ENCODE measurements around the gene PRSS1. TPM values are rescaled to one million over a fixed set of nuclear protein-coding genes. Genes with fewer than 3 reads are reported as not detected.

The PRSS1 gene
- total and polyA plus RNA-seq, 2 donors (not counting 1 experiment from before 2014, with no cell fraction given), result not detected

DNA sequence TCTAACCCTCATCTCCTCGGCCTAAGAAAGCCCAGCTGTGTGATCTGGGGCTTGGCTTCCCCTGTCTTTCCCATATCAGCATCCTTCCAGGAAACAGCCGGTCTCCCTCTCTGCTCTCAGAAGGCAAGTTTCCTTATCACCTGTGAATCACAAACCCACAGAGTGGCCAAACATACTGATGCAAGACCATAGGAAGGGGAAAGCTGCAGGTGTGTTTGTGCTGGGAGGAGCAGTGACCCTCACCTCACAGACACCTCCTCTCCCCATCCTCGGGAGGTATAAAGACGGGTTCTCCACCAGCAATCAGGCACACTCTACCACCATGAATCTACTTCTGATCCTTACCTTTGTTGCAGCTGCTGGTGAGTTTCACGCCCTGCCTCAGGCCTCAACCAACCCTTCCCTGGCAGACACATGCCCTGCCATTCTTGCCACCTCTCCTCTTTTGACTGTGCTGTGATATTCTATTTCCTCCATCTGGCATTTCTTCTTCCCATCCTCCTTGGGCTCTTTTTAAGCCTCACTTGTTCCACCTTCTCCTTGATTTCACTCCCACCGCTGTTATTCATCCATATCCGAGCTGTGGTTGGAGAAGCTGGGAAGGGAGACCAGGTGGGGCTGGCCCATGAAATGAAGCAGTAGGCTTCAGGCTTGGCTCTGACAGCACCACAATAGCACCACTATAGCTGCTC is 21.5 kb downstream of the PRSS1 start, which contains the start of gene PRSS2:
Gene PRSS2 (plus strand): TSS at position 310 of the 692 bp plus-strand sequence. CDS start 13 bp downstream, at position 323.
- POLR2A ChIA-PET, result interaction anchor here (0.7 to 1.8 kb wide), 4 partner anchors 12 to 41 kb away, joined by 3 to 7 read pairs (median 5); no protein-coding TSS in a partner anchor
- Histone ChIP-seq H2AFZ (ENCODE audit: insufficient read depth, low read depth, low read length, poor library complexity, severe bottlenecking) (no peak within 1 kb of the TSS), H3K79me2 (ENCODE audit: control insufficient read depth, insufficient read depth, low read length) (no peaks in the 10 kb centered on the region), H3K27me3 (replicated peaks in 1 of 4; ENCODE audit: control extremely low read depth in 1 of 4, control insufficient read depth in 3 of 4, insufficient read depth in 4 of 4, low read length in 3 of 4) (peaks cover 0 to 3% (median 0%) of the 10 kb centered on the region in 4 experiments), H3K4me3 (ENCODE audit: control extremely low read depth in 1 of 5, extremely low read depth in 1 of 5, insufficient read depth in 1 of 5, low read depth in 2 of 5, low read length in 4 of 5) (no peak within 1 kb of the TSS), H4K20me1 (ENCODE audit: control insufficient read depth, insufficient read depth, low read length, poor library complexity, severe bottlenecking) (no peaks in the 10 kb centered on the region), H3K9me3 (ENCODE audit: control extremely low read depth in 1 of 3, control insufficient read depth in 2 of 3, insufficient read depth in 1 of 3, low read length in 2 of 3) (no peaks in the 10 kb centered on the region), H3K27ac (ENCODE audit: low read length in 2 of 2) (no peak within 1 kb of the TSS), H3K36me3 (replicated peaks in 1 of 2; ENCODE audit: control extremely low read depth in 1 of 2, control insufficient read depth in 1 of 2, extremely low read depth in 1 of 2, insufficient read depth in 2 of 2, low read length in 1 of 2) (no peaks in the 10 kb centered on the region), H3K9ac (ENCODE audit: low read length) (no peak within 1 kb of the TSS), H3K4me2 (replicated peaks; ENCODE audit: low read depth, low read length, poor library complexity, severe bottlenecking) (no peak within 1 kb of the TSS), H3K4me1 (ENCODE audit: control insufficient read depth in 2 of 2, insufficient read depth in 2 of 2, low read length in 2 of 2) (peaks cover 9 to 21% of the 10 kb centered on the region in 2 donors)
- intact Hi-C loops (cut with micrococcal nuclease), result no loop called here
- peak within 1 kb of the TSS; percentile 59 for H3K4me3 Mint-ChIP-seq
- CTCF ChIA-PET, result interaction anchor here (0.7 to 32.8 kb wide), 11 partner anchors 12 to 230 kb away, joined by 3 to 1138 read pairs (median 3); partner anchors contain the start of gene PRSS1
- DNase-seq, result no peak
- TF ChIP-seq, protein P1, sequence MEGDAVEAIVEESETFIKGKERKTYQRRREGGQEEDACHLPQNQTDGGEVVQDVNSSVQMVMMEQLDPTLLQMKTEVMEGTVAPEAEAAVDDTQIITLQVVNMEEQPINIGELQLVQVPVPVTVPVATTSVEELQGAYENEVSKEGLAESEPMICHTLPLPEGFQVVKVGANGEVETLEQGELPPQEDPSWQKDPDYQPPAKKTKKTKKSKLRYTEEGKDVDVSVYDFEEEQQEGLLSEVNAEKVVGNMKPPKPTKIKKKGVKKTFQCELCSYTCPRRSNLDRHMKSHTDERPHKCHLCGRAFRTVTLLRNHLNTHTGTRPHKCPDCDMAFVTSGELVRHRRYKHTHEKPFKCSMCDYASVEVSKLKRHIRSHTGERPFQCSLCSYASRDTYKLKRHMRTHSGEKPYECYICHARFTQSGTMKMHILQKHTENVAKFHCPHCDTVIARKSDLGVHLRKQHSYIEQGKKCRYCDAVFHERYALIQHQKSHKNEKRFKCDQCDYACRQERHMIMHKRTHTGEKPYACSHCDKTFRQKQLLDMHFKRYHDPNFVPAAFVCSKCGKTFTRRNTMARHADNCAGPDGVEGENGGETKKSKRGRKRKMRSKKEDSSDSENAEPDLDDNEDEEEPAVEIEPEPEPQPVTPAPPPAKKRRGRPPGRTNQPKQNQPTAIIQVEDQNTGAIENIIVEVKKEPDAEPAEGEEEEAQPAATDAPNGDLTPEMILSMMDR (IDR thresholded peaks at IDR 0.05), result no peak
- 64% methylated on average over 6 of the region's 7 CpGs for WGBS (ENCODE audit: insufficient coverage)
- H3K9me3 Mint-ChIP-seq (ENCODE audit: insufficient read depth), result no peaks in the 10 kb centered on the region
- no peak for ATAC-seq (ENCODE audit: low read depth)
- peak within 1 kb of the TSS; percentile 73 for H3K27ac Mint-ChIP-seq
- peaks cover 21% of the 10 kb centered on the region for H3K4me1 Mint-ChIP-seq
- peaks cover 7% of the 10 kb centered on the region for H3K27me3 Mint-ChIP-seq

DNA sequence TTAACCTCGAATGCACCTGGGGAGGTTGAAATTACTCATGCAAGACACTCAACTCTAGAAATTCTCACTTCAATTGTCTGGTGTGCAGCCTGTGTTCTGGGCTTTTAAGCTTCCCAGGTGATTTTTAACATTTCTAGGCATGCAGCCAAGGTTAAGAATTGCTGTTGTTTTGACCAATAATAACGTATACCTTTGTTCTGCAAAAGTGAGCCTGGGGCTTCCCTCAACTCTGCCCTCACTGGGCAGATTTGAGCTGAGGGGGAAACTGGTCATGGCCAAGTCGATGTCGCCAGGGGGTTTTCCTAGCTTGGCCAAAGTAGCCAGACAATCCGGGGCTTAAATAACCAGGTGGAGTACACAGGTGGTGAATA is 22.1 kb downstream of the PRSS1 start:
- TF ChIP-seq, protein P1 (IDR thresholded peaks at IDR 0.05), result no peak
- no peak for TF ChIP-seq EZH2 (IDR thresholded peaks at IDR 0.05; ENCODE audit: borderline replicate concordance, insufficient read depth, low read depth, low read length, poor library complexity, severe bottlenecking)
- Mint-ChIP-seq H3K27ac (peak overlapping the region; percentile 73), H3K27me3 (peaks cover 7% of the 10 kb centered on the region), H3K4me1 (peaks cover 21% of the 10 kb centered on the region), H3K9me3 (ENCODE audit: insufficient read depth) (no peaks in the 10 kb centered on the region), H3K4me3 (no peak overlapping the region)
- peaks cover 9 to 21% of the 10 kb centered on the region in 2 donors for H3K4me1 ChIP-seq (ENCODE audit: control insufficient read depth in 2 of 2, insufficient read depth in 2 of 2, low read length in 2 of 2)
- no peaks in the 10 kb centered on the region for H3K9me3 ChIP-seq (ENCODE audit: control extremely low read depth in 1 of 3, control insufficient read depth in 2 of 3, insufficient read depth in 1 of 3, low read length in 2 of 3)
- no peak overlapping the region for H3K4me2 ChIP-seq (replicated peaks; ENCODE audit: low read depth, low read length, poor library complexity, severe bottlenecking)
- peaks cover 0 to 3% (median 0%) of the 10 kb centered on the region in 4 experiments for H3K27me3 ChIP-seq (replicated peaks in 1 of 4; ENCODE audit: control extremely low read depth in 1 of 4, control insufficient read depth in 3 of 4, insufficient read depth in 4 of 4, low read length in 3 of 4)
- no peak overlapping the region for H3K9ac ChIP-seq (ENCODE audit: low read length)
- ChIA-PET CTCF (interaction anchor here (0.7 to 32.8 kb wide), 12 partner anchors 12 to 230 kb away, joined by 3 to 1138 read pairs (median 3); partner anchors contain the start of gene PRSS1), POLR2A (interaction anchor here (0.7 to 1.8 kb wide), 4 partner anchors 12 to 40 kb away, joined by 3 to 7 read pairs (median 5); no protein-coding TSS in a partner anchor)
- WGBS (ENCODE audit: insufficient coverage), result 25% methylated on average over 2 of the region's 5 CpGs
- no peak overlapping the region for H3K27ac ChIP-seq (ENCODE audit: low read length in 2 of 2)
- no peaks in the 10 kb centered on the region for H3K79me2 ChIP-seq (ENCODE audit: control insufficient read depth, insufficient read depth, low read length)
- H3K4me3 ChIP-seq (ENCODE audit: control extremely low read depth in 1 of 5, extremely low read depth in 1 of 5, insufficient read depth in 1 of 5, low read depth in 2 of 5, low read length in 4 of 5), result no peak overlapping the region
- peak; percentile 65 for DNase-seq
- intact Hi-C loops (cut with micrococcal nuclease), result no loop called here
- no peaks in the 10 kb centered on the region for H3K36me3 ChIP-seq (replicated peaks in 1 of 2; ENCODE audit: control extremely low read depth in 1 of 2, control insufficient read depth in 1 of 2, extremely low read depth in 1 of 2, insufficient read depth in 2 of 2, low read length in 1 of 2)
- no peaks in the 10 kb centered on the region for H4K20me1 ChIP-seq (ENCODE audit: control insufficient read depth, insufficient read depth, low read length, poor library complexity, severe bottlenecking)
- H2AFZ ChIP-seq (ENCODE audit: insufficient read depth, low read depth, low read length, poor library complexity, severe bottlenecking), result no peak overlapping the region
- peak; percentile 88 for ATAC-seq (ENCODE audit: low read depth)

Measured in B cell (primary cell).